GM23338 (cell line): ENCODE results near the gene CTNNA2. TPM values are rescaled to one million over a fixed set of nuclear protein-coding genes. Genes with fewer than 3 reads are reported as not detected.

Source experiments
- ATAC-seq: fragments of 200-7000 bp; cut with Tn5 transposase; 3 replicates; pipeline ENCODE4 v1.9.1; 2020
- DNase-seq: peaks from one replicate; pipeline ENCODE4 v3.0.0-alpha.2; 2015; ENCODE audit warnings: low spot score
- H2AFZ ChIP-seq: fragments of 200-600 bp; sonication (generic); 2 replicates; pipeline ENCODE4 v1.8.0; 2016; ENCODE audit warnings: antibody characterized with exemption, mild to moderate bottlenecking, moderate library complexity
- H3F3A ChIP-seq: fragments of 200-600 bp; sonication (generic); replicated peaks from 2 replicates; pipeline ENCODE4 v1.8.0; 2017; ENCODE audit warnings: antibody characterized with exemption, mixed run types, low read depth
- H3K27ac ChIP-seq: fragments of 200-600 bp; sonication (generic); 2 replicates; pipeline ENCODE4 v1.6.1; 2016; ENCODE audit warnings: low read depth
- H3K27me3 ChIP-seq: fragments of 200-600 bp; sonication (generic); 2 replicates; pipeline ENCODE4 v1.8.0; 2016; ENCODE audit warnings: mild to moderate bottlenecking, mixed run types, moderate library complexity; ENCODE audit not compliant: insufficient read depth
- H3K36me3 ChIP-seq: fragments of 200-600 bp; sonication (generic); 2 replicates; pipeline ENCODE4 v1.8.0; 2016; ENCODE audit warnings: mild to moderate bottlenecking; ENCODE audit not compliant: insufficient read depth
- H3K4me1 ChIP-seq: fragments of 200-600 bp; sonication (generic); 2 replicates; pipeline ENCODE4 v1.8.0; 2016; ENCODE audit warnings: mild to moderate bottlenecking, moderate library complexity; ENCODE audit not compliant: insufficient read depth
- H3K4me2 ChIP-seq: fragments of 200-600 bp; sonication (generic); 2 replicates; pipeline ENCODE4 v1.7.1; 2017; ENCODE audit warnings: mixed run types
- H3K4me3 ChIP-seq: fragments of 200-600 bp; sonication (generic); 2 replicates; pipeline ENCODE4 v1.6.1; 2016; ENCODE audit warnings: mixed run types
- H3K79me2 ChIP-seq: fragments of 200-600 bp; sonication (generic); replicated peaks from 2 replicates; pipeline ENCODE4 v1.8.0; 2017; ENCODE audit warnings: mild to moderate bottlenecking; ENCODE audit not compliant: insufficient read depth
- H3K9me2 ChIP-seq: fragments of 200-600 bp; sonication (generic); 2 replicates; pipeline ENCODE4 v1.8.0; 2017; ENCODE audit not compliant: insufficient read depth
- H4K20me1 ChIP-seq: fragments of 200-600 bp; sonication (generic); replicated peaks from 2 replicates; pipeline ENCODE4 v1.8.0; 2017; ENCODE audit warnings: mild to moderate bottlenecking; ENCODE audit not compliant: insufficient read depth
- H3K27ac Mint-ChIP-seq: 2 replicates; pipeline ENCODE4 v1.8.0; 2020; ENCODE audit warnings: inconsistent platforms, mild to moderate bottlenecking, moderate library complexity, mixed read lengths
- H3K27me3 Mint-ChIP-seq: 3 replicates; pipeline ENCODE4 v1.8.0; 2022; ENCODE audit warnings: low read depth, mild to moderate bottlenecking, moderate library complexity, mixed read lengths, inconsistent platforms; ENCODE audit not compliant: insufficient read depth, poor library complexity
- H3K36me3 Mint-ChIP-seq: 3 replicates; pipeline ENCODE4 v1.8.0; 2021; ENCODE audit warnings: low read depth, mild to moderate bottlenecking, inconsistent platforms, moderate library complexity, mixed read lengths
- H3K4me1 Mint-ChIP-seq: 3 replicates; pipeline ENCODE4 v1.8.0; 2020; ENCODE audit warnings: mild to moderate bottlenecking, inconsistent platforms, mixed read lengths
- H3K4me3 Mint-ChIP-seq: 3 replicates; pipeline ENCODE4 v1.8.0; 2021; ENCODE audit warnings: moderate library complexity, mild to moderate bottlenecking, inconsistent platforms, mixed read lengths
- H3K9me3 Mint-ChIP-seq: 3 replicates; pipeline ENCODE4 v1.8.0; 2020; ENCODE audit warnings: moderate library complexity, mild to moderate bottlenecking, inconsistent platforms, mixed read lengths
- ETS1 ChIP-seq: IDR thresholded peaks from 2 replicates; pipeline ENCODE4 v1.6.1; 2016; ENCODE audit warnings: antibody characterized with exemption
- EZH2 ChIP-seq: fragments of 200-600 bp; sonication (generic); IDR thresholded peaks from one replicate; pipeline ENCODE4 v1.8.0; 2017; ENCODE audit warnings: antibody characterized with exemption, mild to moderate bottlenecking, low read depth; ENCODE audit not compliant: unreplicated experiment
- EZH2phosphoT487 ChIP-seq: fragments of 200-600 bp; sonication (generic); IDR thresholded peaks from one replicate; pipeline ENCODE4 v1.8.1; 2018; ENCODE audit warnings: antibody characterized with exemption; ENCODE audit not compliant: unreplicated experiment
- JUNB ChIP-seq: IDR thresholded peaks from one replicate; pipeline ENCODE4 v1.6.1; 2016; ENCODE audit warnings: antibody characterized with exemption; ENCODE audit not compliant: unreplicated experiment
- POLR2AphosphoS5 ChIP-seq: IDR thresholded peaks from 2 replicates; pipeline ENCODE4 v1.6.1; 2016; ENCODE audit warnings: antibody characterized with exemption, low read depth
- REST ChIP-seq: IDR thresholded peaks from one replicate; pipeline ENCODE4 v1.6.1; 2018; ENCODE audit warnings: antibody characterized with exemption; ENCODE audit not compliant: unreplicated experiment
- STAT1 ChIP-seq: IDR thresholded peaks from one replicate; pipeline ENCODE4 v1.6.1; 2016; ENCODE audit warnings: antibody characterized with exemption; ENCODE audit not compliant: unreplicated experiment
- ZNF331 ChIP-seq: fragments of 250-450 bp; sonication (Bioruptor Pico); IDR thresholded peaks from 2 replicates; pipeline ENCODE4 v1.5.0; 2020; ENCODE audit warnings: low read depth, mild to moderate bottlenecking, moderate library complexity
- ZNF462 ChIP-seq: fragments of 250-450 bp; sonication (Bioruptor Pico); IDR thresholded peaks from 2 replicates; pipeline ENCODE4 v1.5.0; 2020; ENCODE audit warnings: mild to moderate bottlenecking, moderate library complexity
- polyA plus RNA-seq: library from polyadenylated mRNA; unstranded; fragments of >200 nt; fragmentation: Nextera tagmentation; extraction: Ambion mirVana; gene quantifications from 2 replicates; pipeline ENCODE4 v1.2.1, GENCODE V29; 2016
- total RNA-seq: library from RNA; depleted of rRNA; stranded (reverse); fragments of >200 nt; shearing (Covaris generic); gene quantifications from 2 replicates; pipeline ENCODE4 v1.2.3, GENCODE V29; 2014

CTNNA2 gene
- total and polyA plus RNA-seq, 2 experiments from 2014 or later: 6.4 to 15.6 TPM

- TF ChIP-seq ZNF462 (no peak), STAT1 (no peak), EZH2phosphoT487 (no peak), EZH2 (no peak)
Measured at GRCh38 chr2:79980116-79980515, 467.3 kb downstream of the CTNNA2 start (continued).

GRCh38 chr2:79980816-79981215 lies 468.0 kb downstream of the CTNNA2 start:
- peaks cover 45% of the 10 kb centered on the region for H3K4me1 Mint-ChIP-seq
- H2AFZ ChIP-seq: no peak overlapping the region
- H3K27ac ChIP-seq: no peak overlapping the region
- no peak for TF ChIP-seq REST
- TF ChIP-seq ZNF331 (CRISPR knock-in tag): no peak
- TF ChIP-seq EZH2phosphoT487: no peak
- no peak for TF ChIP-seq ETS1
- no peak for TF ChIP-seq JUNB
- TF ChIP-seq POLR2AphosphoS5: no peak

More at GRCh38 chr2:79980816-79981215, 468.0 kb downstream of the CTNNA2 start:
- Histone ChIP-seq H4K20me1 (no peaks in the 10 kb centered on the region), H3K4me3 (no peak overlapping the region), H3K36me3 (no peaks in the 10 kb centered on the region), H3K4me1 (peaks cover 53% of the 10 kb centered on the region), H3K27me3 (no peaks in the 10 kb centered on the region), H3K79me2 (no peaks in the 10 kb centered on the region), H3K4me2 (no peak overlapping the region), H3F3A (no peaks in the 10 kb centered on the region), H3K9me2 (peaks cover under 1% of the 10 kb centered on the region)
- Mint-ChIP-seq H3K27ac (no peak overlapping the region), H3K9me3 (no peaks in the 10 kb centered on the region), H3K4me3 (no peak overlapping the region), H3K36me3 (no peaks in the 10 kb centered on the region), H3K27me3 (peaks cover 2% of the 10 kb centered on the region)
- DNase-seq (no peak), ATAC-seq (no peak)
